A673 (cell line): ENCODE measurements around the gene HRH1.

Experiments
- EZH2 ChIP-seq: fragments of 200-600 bp; sonication (generic); IDR thresholded peaks from 2 replicates; pipeline ENCODE4 v1.6.1; 2017; ENCODE audit warnings: borderline replicate concordance, low read depth, mild to moderate bottlenecking, mixed read lengths, antibody characterized with exemption, low read length; ENCODE audit not compliant: poor library complexity, severe bottlenecking
- TF ChIP-seq, protein P1 (sequence below): fragments of 300-800, 200-600 bp; sonication (generic); conservative IDR thresholded peaks from 2 replicates; pipeline ENCODE4 v1.5.1; 2017; ENCODE audit warnings: low read depth, mild to moderate bottlenecking, antibody characterized with exemption, low read length, moderate library complexity, mixed read lengths

DNA sequence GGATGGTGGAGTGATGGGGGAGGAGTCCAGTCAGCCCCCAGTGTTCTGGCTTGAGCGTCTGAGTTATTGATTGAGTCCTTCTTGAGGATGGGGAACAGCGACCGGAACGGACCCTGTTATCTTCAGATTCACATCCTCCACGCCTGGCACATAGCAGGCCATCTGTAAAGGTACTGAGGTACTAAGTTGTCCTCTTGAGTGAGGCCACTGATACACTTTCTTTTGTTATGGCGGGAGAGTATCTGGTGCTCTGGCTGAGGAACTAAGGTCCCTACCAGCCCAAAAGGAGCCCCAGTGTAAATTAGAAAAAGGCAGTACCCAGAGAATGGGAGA lies 16.7 kb upstream of the HRH1 start:
- TF ChIP-seq, protein P1, sequence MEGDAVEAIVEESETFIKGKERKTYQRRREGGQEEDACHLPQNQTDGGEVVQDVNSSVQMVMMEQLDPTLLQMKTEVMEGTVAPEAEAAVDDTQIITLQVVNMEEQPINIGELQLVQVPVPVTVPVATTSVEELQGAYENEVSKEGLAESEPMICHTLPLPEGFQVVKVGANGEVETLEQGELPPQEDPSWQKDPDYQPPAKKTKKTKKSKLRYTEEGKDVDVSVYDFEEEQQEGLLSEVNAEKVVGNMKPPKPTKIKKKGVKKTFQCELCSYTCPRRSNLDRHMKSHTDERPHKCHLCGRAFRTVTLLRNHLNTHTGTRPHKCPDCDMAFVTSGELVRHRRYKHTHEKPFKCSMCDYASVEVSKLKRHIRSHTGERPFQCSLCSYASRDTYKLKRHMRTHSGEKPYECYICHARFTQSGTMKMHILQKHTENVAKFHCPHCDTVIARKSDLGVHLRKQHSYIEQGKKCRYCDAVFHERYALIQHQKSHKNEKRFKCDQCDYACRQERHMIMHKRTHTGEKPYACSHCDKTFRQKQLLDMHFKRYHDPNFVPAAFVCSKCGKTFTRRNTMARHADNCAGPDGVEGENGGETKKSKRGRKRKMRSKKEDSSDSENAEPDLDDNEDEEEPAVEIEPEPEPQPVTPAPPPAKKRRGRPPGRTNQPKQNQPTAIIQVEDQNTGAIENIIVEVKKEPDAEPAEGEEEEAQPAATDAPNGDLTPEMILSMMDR = no peak
- no peak for TF ChIP-seq EZH2
